Small intestine (tissue), 7 donors: ENCODE data around the gene DMBT1. TPM values are rescaled to one million over a fixed set of nuclear protein-coding genes. Genes with fewer than 3 reads are reported as not detected.
A peak's percentile ranks its signal among the peaks of the same experiment; 100 is the strongest.

Experiments used
- DNase-seq, 2 donors: peaks; one replicate each; pipeline versions ENCODE4 v3.0.0 to v3.0.0-alpha.2; 2013
- FAIRE-seq: peaks from 2 replicates; lab custom pipeline; 2012; peaks lifted over from hg19 to GRCh38; lab: Jason Lieb, UNC
- H3K27ac ChIP-seq, 3 donors: one replicate each; pipeline ENCODE4 v1.5.1; 2013; ENCODE audit warnings: low read length in 2 of 3, mild to moderate bottlenecking in 2 of 3, control low read depth in 1 of 3, inconsistent platforms in 1 of 3, low read depth in 1 of 3, moderate library complexity in 1 of 3
- H3K27me3 ChIP-seq, 3 donors: one replicate each; pipeline ENCODE4 v1.6.1; 2013; ENCODE audit warnings: low read length in 3 of 3, inconsistent platforms in 1 of 3; ENCODE audit not compliant: control insufficient read depth in 3 of 3, insufficient read depth in 3 of 3
- H3K36me3 ChIP-seq, 3 donors: one replicate each; pipeline ENCODE4 v1.6.1; 2013; ENCODE audit warnings: low read length in 3 of 3, inconsistent platforms in 1 of 3, low read depth in 1 of 3, mild to moderate bottlenecking in 1 of 3, moderate library complexity in 1 of 3; ENCODE audit not compliant: control insufficient read depth in 3 of 3, insufficient read depth in 2 of 3
- H3K4me1 ChIP-seq, 3 donors: one replicate each; pipeline ENCODE4 v1.6.1; 2013; ENCODE audit warnings: low read length in 2 of 3, inconsistent platforms in 1 of 3, low read depth in 1 of 3, mild to moderate bottlenecking in 1 of 3, moderate library complexity in 1 of 3; ENCODE audit not compliant: control insufficient read depth in 3 of 3, insufficient read depth in 2 of 3
- H3K4me3 ChIP-seq, 3 donors: one replicate each; pipeline ENCODE4 v1.5.1; 2013; ENCODE audit warnings: low read length in 3 of 3, control low read depth in 1 of 3, inconsistent platforms in 1 of 3, low read depth in 1 of 3, mild to moderate bottlenecking in 1 of 3, moderate library complexity in 1 of 3
- H3K9me3 ChIP-seq, 2 donors: one replicate each; pipeline ENCODE4 v1.6.1; 2013; ENCODE audit warnings: low read depth in 1 of 2, low read length in 1 of 2; ENCODE audit not compliant: control insufficient read depth in 2 of 2, insufficient read depth in 1 of 2
- WGBS, 3 donors: extraction: QIAGEN DNeasy Blood & Tissue Kit; methylation state at CpG; one replicate each; pipeline ENCODE4 v1.1.7; 2013; 5-methylcytosine and 5-hydroxymethylcytosine counted together
- polyA plus RNA-seq, 4 donors: library from polyadenylated mRNA; stranded (reverse) in 3 of 4; unstranded in 1 of 4; fragments of 200-250 nt in 3 of 4; fragments of 120-200 nt in 1 of 4; gene quantifications; one replicate each; pipeline versions ENCODE4 v1.2.1 to v1.2.3, GENCODE V29; 2013
- donor health status: healthy with polysubstance abuse.
- donor health status: control.
- donor health status: control.
- donor health status: Bipolar disorder and iron deficiency.
- donor health status: healthy.

DMBT1 gene
- polyA plus RNA-seq, 4 donors: 10.5 to 2,003 (median 65.4) TPM

DNA sequence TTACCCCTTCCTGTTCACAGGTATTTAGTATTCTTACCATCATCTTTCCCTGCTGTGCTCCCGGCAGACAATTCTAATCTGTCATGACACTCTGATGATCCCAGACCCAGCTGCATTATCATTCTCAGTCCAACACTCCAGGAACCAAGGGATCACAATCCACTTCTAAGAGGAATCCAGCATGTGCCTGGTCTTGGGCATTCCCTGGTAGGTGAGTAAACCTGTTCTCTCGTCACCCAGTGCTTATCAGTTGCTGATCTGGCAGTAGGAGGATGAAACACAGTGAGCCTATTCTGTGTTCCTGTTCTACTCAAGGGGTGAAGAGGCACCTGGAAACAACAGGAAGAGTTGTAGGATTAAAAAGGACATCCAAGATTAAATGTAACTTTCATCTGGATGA lies 1.3 kb upstream of the DMBT1 start:
- peaks cover 0 to 10% (median 3%) of the 10 kb centered on the region in 3 donors for H3K36me3 ChIP-seq
- peak overlapping the region in 1 of 3 donors; percentile 65 for H3K27ac ChIP-seq
- H3K27me3 ChIP-seq: no peaks in the 10 kb centered on the region
- no peaks in the 10 kb centered on the region for H3K9me3 ChIP-seq
- H3K4me3 ChIP-seq: no peak overlapping the region
- DNase-seq (no peak), FAIRE-seq (no peak)
- H3K4me1 ChIP-seq: peaks cover 4 to 31% (median 10%) of the 10 kb centered on the region in 3 donors
- WGBS, 3 donors: 46 to 53% (median 47%) methylated on average over 2 of the region's 2 CpGs

- FAIRE-seq (no peak), DNase-seq (no peak)
- H3K4me3 ChIP-seq: peak overlapping the region in 1 of 3 donors; percentile 46
- 16 to 32% (median 30%) methylated on average over 6 of the region's 6 CpGs for WGBS, 3 donors
- H3K4me1 ChIP-seq: peaks cover 4 to 28% (median 10%) of the 10 kb centered on the region in 3 donors
- H3K36me3 ChIP-seq: peaks cover 0 to 14% (median 3%) of the 10 kb centered on the region in 3 donors
- no peaks in the 10 kb centered on the region for H3K9me3 ChIP-seq
- H3K27me3 ChIP-seq: no peaks in the 10 kb centered on the region
- peak overlapping the region in 2 of 3 donors; percentile 39 to 80 for H3K27ac ChIP-seq
These were observed 658 bp downstream of the DMBT1 start for GRCh38 chr10:122561212-122561611.

DNA sequence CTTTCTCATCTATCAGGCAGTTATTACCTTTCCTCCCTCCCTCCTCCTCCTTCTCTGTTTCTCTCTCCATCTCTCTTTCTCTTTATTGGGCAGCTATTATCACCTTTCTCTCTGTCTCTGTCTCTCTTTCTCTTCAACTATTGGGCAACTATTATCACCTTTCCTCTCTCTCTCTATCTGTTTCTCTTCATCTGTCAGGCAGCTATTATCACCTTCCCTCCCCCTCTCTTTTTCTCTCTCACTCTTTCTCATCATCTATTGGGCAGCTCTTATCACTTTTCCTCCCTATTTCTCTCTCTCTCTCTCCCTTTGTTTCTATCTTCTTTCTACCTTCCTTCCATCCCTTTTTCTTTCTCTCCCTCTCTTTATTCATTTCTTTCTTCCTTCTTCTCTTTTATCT lies 1.2 kb downstream of the DMBT1 start:
- Histone ChIP-seq H3K4me1 (peaks cover 4 to 28% (median 10%) of the 10 kb centered on the region in 3 donors), H3K27ac (peak overlapping the region in 1 of 3 donors; percentile 39), H3K4me3 (peak overlapping the region in 2 of 3 donors; percentile 20 to 46), H3K27me3 (no peaks in the 10 kb centered on the region), H3K36me3 (peaks cover 0 to 18% (median 2%) of the 10 kb centered on the region in 3 donors), H3K9me3 (no peaks in the 10 kb centered on the region)
- DNase-seq: no peak
- no peak for FAIRE-seq

DNA sequence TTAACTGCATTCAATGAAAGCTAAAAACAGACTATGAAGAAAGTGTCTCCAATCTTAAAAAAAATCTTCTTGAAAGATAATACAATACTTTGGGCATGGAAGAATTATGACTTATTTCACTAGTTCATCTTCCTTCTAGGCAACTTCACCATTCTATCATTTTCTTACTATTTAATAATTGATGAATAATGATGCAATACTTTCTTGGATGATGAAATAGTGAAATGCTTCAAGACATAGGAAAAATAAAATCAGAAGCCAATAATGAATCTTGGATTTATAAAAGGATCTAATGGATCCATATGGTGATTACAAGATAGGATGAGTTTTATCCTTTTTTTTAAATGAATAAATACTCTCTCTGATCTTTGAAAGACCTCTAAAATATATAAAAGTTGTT lies 4.4 kb downstream of the DMBT1 start:
- peak overlapping the region in 1 of 3 donors; percentile 9 for H3K4me3 ChIP-seq
- DNase-seq (no peak), FAIRE-seq (no peak)
- H3K9me3 ChIP-seq: no peaks in the 10 kb centered on the region
- H3K27me3 ChIP-seq: no peaks in the 10 kb centered on the region
- H3K27ac ChIP-seq: peak overlapping the region in 1 of 3 donors; percentile 88
- H3K4me1 ChIP-seq: peaks cover 0 to 19% (median 2%) of the 10 kb centered on the region in 3 donors
- peaks cover 0 to 38% (median 2%) of the 10 kb centered on the region in 3 donors for H3K36me3 ChIP-seq

DNA sequence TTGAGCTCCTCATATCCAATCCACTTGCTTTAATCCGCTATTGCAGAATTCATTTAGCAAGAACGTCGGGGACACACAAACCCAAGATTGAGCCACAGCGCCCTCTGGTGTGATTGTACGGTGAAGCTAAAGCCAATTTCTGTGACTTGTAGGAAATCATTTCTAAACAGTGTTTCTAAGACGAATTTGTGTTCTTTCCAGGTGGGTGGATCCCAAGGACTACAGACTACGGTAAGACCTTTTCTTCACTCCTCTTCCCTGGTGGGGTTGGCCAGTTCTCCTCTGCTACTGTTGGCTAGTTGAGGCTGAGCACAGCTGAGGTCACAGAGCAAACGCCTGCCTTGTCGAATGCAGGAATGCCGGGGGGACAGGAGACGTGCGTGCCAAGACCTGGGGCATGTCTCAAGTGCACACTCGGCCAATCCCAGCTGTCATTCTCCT lies 5.2 kb downstream of the DMBT1 start:
- Histone ChIP-seq H3K27me3 (no peaks in the 10 kb centered on the region), H3K4me1 (peaks cover 0 to 19% (median 2%) of the 10 kb centered on the region in 3 donors), H3K36me3 (peaks cover 0 to 45% (median 2%) of the 10 kb centered on the region in 3 donors), H3K27ac (peak overlapping the region; percentile 50 to 88 (median 67)), H3K9me3 (no peaks in the 10 kb centered on the region), H3K4me3 (peak overlapping the region in 2 of 3 donors; percentile 23 to 35)
- DNase-seq (peak; percentile 88 to 91), FAIRE-seq (no peak)
- WGBS, 3 donors: 5 to 15% (median 14%) methylated on average over 13 of the region's 13 CpGs

GRCh38 chr10:122566632-122567031 lies 6.1 kb downstream of the DMBT1 start:
- FAIRE-seq (no peak), DNase-seq (no peak)
- H3K4me3 ChIP-seq: no peak overlapping the region
- H3K9me3 ChIP-seq: no peaks in the 10 kb centered on the region
- peaks cover 0 to 16% (median 2%) of the 10 kb centered on the region in 3 donors for H3K4me1 ChIP-seq
- H3K36me3 ChIP-seq: peaks cover 0 to 50% (median 2%) of the 10 kb centered on the region in 3 donors
- H3K27ac ChIP-seq: no peak overlapping the region
- 0 to 44% (median 24%) methylated on average over 1 of the region's 1 CpG for WGBS, 3 donors
- H3K27me3 ChIP-seq: no peaks in the 10 kb centered on the region

GRCh38 chr10:122567056-122567660 lies 6.6 kb downstream of the DMBT1 start:
- Histone ChIP-seq H3K9me3 (peaks cover 0 to 3% of the 10 kb centered on the region in 2 donors), H3K4me3 (no peak overlapping the region), H3K27ac (peak overlapping the region in 1 of 3 donors; percentile 11), H3K36me3 (peaks cover 0 to 55% (median under 1%) of the 10 kb centered on the region in 3 donors), H3K4me1 (peaks cover 0 to 16% (median 2%) of the 10 kb centered on the region in 3 donors), H3K27me3 (no peaks in the 10 kb centered on the region)
- WGBS, 3 donors: 24 to 42% (median 26%) methylated on average over 5 of the region's 5 CpGs
- FAIRE-seq (no peak), DNase-seq (peak; percentile 41 to 49)

- H3K27ac ChIP-seq: no peak overlapping the region
- peaks cover 0 to 55% (median under 1%) of the 10 kb centered on the region in 3 donors for H3K36me3 ChIP-seq
- H3K4me1 ChIP-seq: peaks cover 0 to 6% (median 2%) of the 10 kb centered on the region in 3 donors
- H3K4me3 ChIP-seq: no peak overlapping the region
- FAIRE-seq: no peak
- WGBS, 3 donors: 38 to 65% (median 52%) methylated on average over 8 of the region's 8 CpGs
- DNase-seq: no peak
- no peaks in the 10 kb centered on the region for H3K27me3 ChIP-seq
- peaks cover 0 to 3% of the 10 kb centered on the region in 2 donors for H3K9me3 ChIP-seq
These were observed 8.0 kb downstream of the DMBT1 start for GRCh38 chr10:122568551-122568950.
